Measurements from ENCODE around the gene BIRC7.

BIRC7 gene

DNA sequence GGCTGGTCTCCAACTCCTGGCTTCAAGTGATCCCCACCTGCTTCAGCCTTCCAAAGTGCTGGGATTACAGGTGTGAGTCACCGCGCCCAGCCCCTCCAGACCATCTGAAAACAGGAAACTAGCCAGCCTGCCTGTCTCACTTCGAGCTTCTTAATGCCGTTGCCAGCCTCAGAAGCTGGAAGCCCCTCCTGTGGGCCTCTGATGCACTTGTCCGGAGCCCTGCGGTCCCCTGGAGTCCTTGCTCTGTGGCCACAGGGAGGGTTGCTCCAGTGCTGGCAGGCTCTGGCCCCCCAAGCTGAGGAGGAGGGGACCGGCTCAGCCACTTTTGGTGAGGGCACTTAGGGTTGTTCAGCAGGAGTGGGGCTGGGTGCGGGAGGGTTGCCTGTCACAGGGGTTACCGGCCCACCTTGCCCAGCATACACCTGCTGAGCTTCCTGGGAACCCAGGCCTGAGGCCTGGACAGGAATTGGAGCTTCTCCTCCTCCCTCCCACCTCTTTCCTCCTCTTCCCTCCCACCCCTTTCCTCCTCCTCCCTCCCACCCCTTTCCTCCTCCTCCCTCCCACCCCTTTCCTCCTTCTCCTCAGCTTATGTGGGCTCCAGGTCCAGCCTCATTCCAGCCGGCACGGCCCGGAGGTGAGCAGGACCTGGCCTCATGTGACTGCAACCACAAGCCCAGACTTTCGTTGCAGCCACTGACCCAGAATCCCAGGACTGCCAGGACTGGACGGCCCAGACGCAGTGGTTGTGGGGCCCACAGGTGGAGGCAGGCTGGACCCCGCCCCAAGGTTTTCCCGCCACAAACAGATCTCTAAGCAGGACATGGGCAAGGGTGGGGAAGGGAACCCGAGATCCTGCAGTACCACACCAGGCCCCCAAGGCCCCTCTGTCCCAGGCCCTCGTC, 9.4 kb upstream of the BIRC7 start:
- no peak for DNase-seq

DNA sequence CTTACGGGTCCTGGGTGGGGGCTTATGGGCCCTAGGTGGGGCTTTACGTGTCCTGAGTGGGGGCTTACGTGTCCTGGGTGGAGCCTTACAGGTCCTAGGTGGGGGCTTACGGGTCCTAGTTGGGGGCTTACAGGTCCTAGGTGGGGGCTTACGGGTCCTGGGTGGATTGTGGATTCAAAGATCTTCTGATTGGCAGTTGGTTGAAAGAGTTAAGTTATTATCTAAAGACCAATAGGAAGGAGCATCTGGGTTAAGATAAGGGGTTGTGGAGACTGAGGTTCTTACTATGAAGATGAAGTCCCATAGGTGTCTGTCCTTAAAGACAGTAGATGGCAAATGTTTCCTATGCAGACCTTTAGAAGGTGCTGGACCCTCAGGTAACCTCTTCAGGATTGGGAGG, 8.4 kb upstream of the BIRC7 start:
- no peak for DNase-seq

DNA sequence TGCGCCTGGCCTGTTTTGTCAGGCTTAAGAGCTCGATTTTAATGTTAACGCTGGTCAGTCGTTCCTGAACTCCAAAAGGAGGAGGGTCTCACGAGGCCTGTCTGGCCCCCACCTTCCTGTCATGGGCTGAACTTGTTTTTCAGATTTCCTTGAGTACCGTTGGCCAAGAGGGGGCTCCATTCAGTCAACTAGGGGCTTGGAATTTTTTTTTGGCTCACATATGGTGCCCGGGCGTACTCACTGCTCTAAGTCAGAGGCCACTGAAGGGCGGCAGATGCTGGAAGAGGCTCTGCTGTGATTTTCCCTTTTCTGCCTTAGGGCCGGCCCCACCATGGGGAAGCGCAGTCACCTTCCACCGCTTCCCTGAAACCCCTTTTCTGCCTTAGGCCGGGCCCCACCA, 6.9 kb upstream of the BIRC7 start:
- no peak for DNase-seq

DNA sequence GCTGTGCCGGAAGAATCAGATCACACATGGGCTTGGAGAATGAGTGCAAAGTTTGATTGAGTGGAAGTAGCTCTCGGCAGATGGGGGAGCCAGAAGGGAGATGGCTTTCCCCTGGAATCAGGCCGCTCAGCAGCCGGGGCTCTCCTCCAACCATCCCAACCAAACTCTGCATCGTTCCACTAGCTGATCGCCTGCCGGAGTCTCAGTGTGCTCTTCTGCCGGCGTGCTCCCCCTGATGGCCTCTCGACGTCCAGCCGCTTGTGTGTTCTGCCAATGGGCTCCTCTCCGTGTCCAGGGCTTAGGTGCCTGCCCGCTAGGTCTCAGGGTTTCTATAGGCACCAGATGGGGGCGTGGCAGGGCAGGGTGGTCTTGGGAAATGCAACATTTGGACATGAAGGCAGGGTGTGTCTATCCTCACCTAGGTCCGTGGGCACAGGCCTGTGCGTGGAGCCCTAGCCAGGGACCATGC, 4.9 kb upstream of the BIRC7 start:
- no peak for DNase-seq

DNA sequence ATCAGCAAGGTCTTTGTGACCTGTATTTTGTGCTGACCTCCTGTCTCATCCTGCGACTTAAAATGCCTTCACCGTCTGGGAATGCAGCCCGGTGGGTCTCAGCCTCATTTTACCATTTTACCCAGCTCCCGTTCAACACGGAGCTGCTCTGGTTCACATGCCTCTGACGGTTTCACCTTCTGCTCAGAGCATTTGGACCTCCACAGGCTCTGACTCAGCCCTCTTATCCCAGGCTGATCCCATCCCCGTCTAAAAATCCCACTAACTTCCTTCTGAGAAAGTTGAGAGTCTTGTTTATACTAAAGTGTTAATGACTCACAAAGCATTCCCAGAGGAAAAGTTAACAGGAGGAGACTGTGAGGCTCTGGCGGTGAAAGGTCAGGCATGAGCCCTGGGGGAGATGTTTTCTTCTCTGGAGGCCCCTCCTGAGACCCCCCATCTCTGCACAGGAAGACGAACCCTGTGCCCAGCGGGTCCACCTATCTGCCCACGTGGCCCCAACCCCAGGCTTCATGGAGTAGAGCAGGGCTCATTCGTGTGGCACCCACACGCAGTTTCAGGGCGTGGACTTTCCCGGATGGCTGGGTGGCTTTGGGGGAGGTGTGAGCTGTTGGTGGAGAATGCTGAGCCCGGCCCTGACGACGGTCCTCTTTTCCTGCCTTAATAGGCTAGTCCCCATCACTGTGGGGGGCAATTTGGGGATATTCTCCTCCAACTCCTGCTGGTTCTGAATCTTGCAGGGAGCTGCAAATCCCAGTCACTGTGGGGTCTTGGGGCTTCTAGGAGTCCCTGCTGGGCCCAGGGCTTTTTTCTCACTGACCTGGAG, 3.3 kb upstream of the BIRC7 start:
- no peak for DNase-seq

DNA sequence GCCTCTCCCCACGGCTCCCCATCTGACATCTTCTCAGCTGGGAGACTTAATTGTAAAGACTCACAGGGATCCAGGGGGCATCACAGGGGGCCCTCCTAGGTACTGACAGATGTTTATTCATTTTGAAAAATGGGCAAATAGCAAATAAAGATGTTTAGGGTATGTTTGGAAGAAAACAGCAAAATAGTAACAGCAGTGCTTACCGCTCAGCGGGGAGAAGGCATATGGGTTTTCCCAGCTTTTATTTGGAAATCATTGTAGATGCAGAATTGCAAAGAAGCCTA, 2.7 kb upstream of the BIRC7 start:
- no peak for DNase-seq

DNA sequence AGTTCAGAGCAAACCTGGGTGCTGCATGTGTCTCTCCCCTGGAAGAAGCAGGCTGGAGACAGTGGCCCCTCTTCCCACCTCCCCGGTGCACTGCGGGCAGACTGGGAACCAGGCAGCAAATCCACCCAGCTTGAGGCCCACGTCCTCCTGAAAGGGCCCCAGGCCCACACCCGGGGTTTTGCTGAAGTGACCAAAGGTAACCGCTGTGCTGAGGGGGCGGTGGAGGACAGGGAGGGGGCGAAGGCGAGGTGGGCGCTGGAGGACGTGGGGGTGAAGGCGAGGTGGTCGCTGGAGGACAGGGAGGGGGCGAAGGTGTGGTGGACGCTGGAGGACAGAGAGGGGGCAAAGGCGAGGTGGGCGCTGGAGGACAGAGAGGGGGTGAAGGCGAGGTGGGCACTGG, 1.8 kb upstream of the BIRC7 start:
- no peak for DNase-seq

DNA sequence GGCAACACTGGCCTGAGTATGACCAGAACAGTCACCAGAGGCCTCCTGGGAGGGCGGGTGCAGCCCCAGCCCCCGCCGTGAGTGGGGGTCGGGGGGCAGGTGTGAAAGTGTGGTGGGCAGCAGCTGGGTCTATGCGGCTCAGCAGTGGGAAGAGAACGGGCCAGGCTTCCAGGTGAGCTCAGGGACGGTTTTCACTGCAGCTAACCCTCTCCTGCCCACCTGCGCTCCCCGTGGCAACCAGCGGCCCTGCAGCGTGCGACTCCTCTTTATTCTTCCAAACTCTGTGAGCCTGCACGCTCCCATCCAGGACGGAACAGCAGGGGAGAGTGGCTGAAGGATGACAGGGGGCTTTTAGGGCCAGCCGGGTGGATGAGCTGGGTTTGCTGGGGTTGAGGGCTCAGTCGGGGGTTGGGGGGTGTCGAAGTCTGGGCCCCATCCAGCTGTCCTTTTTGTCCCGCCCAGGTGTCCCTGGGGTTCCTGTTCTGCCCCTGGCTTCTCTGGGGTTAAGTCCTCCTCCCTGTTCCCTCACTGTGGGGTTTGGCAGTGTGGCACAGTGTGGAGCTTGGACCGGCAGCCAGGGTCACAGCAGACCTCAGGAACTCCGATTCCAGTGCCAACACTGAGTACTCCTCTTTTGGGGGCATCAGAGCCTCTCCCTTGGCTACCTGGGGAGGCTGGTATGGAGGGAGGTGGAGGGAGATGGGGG, 859 bp upstream of the BIRC7 start:
- DNase-seq: no peak

DNA sequence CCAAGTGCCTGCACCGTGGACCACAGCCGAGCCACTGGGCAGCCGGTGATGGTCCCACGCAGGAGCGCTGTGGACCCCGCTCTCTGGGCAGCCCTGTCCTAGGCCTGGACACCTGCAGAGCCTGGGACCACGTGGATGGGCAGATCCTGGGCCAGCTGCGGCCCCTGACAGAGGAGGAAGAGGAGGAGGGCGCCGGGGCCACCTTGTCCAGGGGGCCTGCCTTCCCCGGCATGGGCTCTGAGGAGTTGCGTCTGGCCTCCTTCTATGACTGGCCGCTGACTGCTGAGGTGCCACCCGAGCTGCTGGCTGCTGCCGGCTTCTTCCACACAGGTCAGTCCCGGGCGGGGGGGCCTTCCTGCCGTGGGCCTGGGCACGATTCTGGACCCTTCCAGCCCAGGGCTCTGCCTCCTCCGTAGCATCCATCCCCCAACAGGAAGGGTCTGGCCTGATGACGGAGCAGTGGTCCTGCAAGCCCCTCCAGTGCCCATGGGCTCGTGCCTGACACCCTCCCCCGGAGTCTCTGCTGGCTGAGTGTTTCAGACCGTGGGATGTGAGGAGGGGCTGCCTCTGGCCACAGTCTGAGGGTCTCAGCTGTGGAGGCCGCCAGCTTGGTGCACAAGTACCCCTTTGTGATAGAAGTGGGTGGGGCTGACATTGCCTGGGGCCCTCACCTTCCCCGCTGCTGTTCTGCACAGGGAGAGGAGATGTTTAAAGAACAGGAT, 572 bp downstream of the BIRC7 start:
- no peak for DNase-seq

DNA sequence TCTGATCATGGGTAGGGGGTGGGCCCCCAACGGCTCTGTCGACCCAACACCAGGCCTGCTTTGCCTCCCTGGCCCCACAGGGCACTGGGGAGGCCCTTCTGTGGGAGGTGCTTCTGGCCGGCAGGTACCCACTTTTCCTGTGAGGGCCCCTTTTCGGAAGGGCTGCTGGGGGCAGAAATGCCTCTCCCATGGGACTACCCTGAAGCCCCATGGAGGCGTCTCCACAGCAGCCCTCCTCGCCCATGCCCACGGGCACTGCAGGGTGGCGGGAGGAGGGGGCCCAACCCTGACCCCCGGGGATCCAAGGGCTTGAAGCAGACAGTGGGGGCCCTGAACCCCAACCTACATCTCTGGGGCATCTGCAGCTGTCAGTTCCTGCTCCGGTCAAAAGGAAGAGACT, 2.3 kb downstream of the BIRC7 start:
- DNase-seq: no peak

DNA sequence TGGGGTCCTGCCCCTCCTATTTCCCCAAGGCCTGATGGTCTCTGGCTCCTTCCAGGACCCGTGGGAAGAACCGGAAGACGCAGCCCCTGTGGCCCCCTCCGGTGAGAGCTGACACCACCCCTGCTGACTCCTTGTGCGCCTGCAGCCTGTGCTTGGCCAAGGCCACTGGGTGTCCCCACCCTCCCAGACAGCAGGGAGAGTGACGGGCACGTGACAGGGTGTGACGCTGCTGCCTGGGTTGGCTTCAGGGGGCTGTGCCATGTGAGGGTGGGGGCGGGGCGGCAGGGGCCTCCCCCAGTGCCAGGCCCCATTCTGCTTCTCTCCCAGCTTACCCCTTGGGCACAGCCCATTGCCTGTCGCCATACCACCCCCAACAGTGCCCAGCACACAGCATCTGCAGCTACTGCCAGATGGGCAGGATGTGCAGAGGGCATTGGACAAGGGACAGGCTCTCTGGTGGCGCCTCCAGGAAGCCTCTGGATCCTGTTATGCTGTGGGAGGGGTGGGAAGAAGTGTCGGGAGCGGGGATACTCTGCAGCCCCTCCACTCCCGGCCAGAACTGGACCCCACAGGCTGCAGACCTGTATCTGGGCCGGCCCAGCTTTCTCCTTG, 2.9 kb downstream of the BIRC7 start:
- no peak for DNase-seq

DNA sequence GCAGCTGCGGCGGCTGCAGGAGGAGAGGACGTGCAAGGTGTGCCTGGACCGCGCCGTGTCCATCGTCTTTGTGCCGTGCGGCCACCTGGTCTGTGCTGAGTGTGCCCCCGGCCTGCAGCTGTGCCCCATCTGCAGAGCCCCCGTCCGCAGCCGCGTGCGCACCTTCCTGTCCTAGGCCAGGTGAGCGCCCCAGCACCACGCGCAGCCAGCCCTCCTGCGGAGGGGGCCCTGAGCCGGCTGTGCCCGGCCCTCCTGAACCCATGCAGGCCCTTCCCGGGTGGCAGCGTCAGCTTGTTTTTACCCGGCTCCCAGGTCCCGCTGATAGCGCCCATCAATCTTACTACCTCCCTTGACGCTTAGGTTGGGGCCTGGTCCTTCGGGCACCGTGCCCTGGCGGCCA, 3.7 kb downstream of the BIRC7 start:
- no peak for DNase-seq

DNA sequence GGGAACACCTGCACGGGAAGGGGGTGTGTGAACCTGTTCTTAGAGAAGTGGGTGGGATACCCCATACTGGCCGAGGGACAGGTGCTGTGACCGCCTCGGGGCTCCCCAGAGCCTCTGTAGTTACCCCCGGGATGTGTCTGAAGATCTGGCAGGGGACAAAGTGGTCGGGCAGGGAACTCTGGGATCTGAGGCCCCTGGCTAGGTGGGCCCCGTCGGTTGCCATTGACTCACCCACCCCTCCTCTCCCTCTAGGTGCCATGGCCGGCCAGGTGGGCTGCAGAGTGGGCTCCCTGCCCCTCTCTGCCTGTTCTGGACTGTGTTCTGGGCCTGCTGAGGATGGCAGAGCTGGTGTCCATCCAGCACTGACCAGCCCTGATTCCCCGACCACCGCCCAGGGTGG, 4.3 kb downstream of the BIRC7 start:
- no peak for DNase-seq

DNA sequence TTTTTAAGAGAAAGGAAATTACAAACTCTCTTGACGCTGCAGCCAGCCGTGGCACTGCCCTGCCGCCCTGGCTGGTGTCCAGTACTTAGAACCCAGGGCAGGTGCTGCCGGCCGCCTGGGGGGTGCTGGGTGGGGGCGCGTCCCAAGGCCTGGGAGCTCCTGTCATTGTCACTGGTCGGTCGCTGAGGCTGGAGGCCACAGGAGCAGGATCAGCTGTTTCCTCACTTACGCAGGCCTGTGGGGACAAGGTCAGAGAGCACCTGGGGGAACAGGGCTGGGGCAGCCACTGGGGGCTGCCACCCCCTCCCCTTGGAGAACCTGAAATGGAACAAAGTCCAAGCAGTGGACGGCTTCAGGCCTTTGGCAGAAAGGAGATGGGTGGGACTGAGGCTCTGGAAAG, 5.6 kb downstream of the BIRC7 start:
- no peak for DNase-seq

DNA sequence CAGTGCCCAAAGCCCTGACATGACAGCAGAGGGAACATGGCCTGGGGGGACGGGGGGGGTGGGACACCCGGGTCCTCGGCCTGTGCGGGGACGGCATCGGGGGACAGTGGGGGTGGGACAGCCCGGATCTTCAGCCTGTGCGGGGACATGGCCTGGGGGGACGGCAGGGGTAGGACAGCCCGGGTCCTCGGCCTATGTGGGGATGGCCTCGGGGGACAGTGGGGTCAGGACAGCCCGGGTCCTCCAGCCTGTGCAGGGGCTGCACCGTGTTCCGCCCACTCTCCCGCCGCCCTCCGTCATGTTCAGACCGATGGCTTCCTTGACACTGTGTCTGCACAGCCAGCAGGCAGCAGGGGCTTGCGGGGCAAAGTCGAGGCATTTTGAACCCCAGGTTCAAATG, 7.0 kb downstream of the BIRC7 start:
- no peak for DNase-seq

DNA sequence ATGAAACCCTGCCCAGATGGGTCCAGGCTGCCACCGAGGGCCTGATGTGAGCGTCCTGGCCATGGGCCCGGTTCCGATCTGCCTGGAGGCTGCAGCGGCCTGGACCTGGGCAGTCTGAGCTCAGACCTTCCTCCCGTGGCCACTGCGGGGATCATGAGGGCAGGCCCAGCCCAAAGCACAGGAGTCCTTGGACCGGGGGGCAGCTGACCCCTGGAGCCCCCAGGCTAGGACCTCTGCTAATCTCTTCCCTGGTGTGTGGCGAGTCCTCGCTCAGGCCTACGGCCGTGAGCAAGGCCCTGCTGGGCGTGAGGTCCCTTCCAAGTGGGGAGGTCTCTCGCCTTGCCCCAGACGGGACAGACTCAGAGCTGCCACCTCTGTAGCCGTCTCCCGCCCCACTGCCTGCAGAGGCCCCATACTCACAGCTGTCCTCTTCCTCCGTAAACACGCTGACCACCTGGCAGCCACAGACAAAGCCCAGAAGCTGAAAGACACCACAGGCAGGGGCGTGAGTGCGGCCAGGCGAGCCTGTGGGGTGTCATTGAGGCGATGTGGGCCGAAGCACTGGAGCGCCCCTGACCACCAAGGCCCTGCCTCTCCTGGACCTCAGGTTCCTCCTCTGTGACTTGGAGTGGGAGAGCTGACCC, 8.0 kb downstream of the BIRC7 start:
- no peak for DNase-seq

DNA sequence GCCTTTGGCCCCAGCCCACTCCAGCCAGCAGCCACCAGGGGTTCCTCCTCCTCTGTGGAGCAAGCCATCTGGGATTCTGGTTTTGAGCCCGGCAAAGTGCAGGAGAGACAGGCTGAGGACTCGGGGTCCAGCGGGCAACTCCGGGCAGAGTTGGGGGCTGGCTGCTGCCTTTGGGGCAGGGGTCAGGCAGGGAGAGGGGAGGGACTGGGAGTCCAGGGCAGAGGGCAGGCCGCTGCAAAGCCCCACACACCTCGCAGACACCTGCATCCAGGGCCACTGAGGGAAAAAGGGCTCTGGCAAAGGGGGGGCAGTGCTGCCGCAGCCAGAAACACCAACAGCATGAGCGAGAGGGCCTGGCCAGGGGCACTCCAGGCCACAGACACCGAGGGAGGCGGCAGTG, 8.8 kb downstream of the BIRC7 start:
- no peak for DNase-seq

DNA sequence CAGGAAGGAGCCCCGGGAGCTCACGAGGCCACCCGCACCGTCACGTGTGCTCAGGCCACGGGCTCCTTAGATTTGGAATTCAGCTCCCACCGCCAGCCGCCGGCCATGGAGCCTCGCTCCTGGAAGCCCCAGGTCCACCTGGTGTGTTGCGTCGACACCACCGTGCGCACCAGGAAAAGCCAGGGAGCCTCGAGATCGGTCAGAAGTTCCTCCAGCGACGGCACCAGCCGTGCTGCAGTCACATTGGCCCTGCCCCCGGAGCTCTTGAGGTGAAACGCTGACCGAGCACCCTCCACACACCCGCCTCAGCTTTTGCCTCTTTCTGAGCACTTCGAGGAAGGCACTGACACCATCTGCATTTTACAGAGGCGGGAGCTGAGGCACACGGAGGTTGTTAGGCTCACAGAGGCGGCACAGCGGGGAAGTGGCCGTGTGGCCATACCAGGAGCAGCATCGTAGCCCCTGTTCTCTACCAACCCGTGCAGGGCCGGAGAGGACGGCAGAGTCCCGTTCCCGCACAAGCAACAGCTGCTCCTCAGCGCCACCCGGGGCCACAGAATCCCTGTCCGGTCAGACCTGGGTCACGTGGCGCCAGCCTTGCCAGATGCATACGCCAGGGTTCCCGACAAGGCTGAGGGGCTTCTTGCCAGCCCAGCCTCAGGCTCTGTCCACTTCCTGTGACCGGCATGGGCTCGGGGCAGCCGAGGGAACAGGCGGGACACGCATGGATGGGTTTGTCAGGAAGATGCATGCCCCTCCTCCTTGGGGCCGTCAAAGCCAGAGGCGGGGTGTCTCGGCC, 11.0 kb downstream of the BIRC7 start:
- DNase-seq: no peak

DNA sequence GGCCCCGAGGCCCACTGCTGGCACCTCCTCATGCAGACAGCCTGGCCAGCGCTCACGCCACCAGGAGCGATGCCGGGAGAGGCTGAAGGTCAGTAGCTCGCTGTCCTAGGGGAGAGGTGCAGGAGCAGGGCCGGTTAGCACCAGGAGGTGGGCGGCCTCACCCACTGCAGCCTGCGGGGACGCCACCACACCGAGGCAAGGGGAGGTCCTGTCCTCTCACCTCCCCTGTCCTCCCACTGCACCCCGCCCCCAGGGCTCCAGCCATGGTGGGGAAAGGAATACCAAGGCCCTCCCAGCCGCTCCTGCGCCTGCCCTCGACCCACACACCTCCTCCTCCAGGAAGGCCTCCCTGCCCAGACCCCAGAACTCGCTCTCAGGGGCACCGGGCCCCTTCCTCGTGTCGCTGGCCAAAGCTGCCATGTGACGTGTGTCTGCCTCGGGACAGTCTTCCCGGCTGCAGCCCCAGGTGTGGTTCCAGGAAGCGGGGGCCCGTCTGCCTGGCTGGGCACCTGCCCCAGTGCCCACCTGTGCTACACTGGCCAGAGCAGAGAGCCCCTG, 12.0 kb downstream of the BIRC7 start:
- no peak for DNase-seq

DNA sequence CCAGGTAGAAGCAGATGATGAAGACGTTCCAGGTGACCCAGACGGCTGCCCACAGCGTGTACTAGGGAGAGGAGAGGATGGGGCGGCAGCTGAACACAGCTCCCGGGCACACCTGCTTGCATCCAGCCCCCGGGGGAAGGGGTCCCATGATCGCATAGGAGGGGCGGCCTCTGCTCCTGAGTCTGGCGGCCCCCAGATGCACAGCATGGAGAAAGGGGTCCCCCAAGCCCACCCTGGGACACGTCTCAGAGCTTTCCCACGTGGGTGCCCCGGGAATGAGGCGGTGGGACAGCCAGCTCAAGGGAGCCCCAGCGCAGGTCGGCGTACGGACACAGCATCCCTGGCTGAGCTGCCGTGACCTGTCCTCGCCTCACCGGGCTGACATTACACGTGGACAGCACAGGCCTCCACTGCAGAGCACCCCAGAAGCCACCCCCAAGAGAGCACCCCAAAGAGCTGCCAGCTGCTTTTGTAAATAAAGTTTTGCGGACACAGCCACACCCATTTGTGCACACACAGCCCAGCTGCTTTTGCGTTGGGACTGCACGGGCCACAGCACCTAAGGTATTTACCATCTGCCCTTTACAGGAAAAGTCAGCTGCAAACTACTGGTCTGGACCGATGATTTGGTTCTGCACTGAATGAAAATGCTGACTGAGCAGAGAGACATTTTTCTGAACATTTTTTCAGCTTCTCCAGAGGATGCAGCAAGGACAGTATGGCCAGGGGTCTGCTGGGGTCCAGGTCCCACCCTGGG, 13.3 kb downstream of the BIRC7 start:
- no peak for DNase-seq

All from T-helper 1 cell (primary cell).